Measurements from ENCODE around the gene CBR4.

Gene CBR4

GRCh38 chr4:169032883-169033645, 23.0 kb upstream of the CBR4 start:
- DNase-seq, result no peak

GRCh38 chr4:169032194-169032593, 22.1 kb upstream of the CBR4 start:
- no peak for DNase-seq

GRCh38 chr4:169031392-169031791, 21.3 kb upstream of the CBR4 start:
- DNase-seq, result no peak

- DNase-seq, result no peak
Measured at GRCh38 chr4:169030562-169030982, 20.5 kb upstream of the CBR4 start.

GRCh38 chr4:169029947-169030346, 19.9 kb upstream of the CBR4 start:
- no peak for DNase-seq

- no peak for DNase-seq
Measured at GRCh38 chr4:169027663-169028062, 17.6 kb upstream of the CBR4 start.

- no peak for DNase-seq
Measured at GRCh38 chr4:169025184-169025583, 15.1 kb upstream of the CBR4 start.

GRCh38 chr4:169024762-169025161, 14.7 kb upstream of the CBR4 start:
- no peak for DNase-seq

GRCh38 chr4:169018406-169018805, 8.4 kb upstream of the CBR4 start:
- no peak for DNase-seq

- no peak for DNase-seq
Measured at GRCh38 chr4:169017971-169018370, 7.9 kb upstream of the CBR4 start.

GRCh38 chr4:169015186-169015623, 5.2 kb upstream of the CBR4 start:
- no peak for DNase-seq

GRCh38 chr4:169014586-169014985, 4.5 kb upstream of the CBR4 start:
- DNase-seq, result no peak

GRCh38 chr4:169013396-169013795, 3.3 kb upstream of the CBR4 start:
- no peak for DNase-seq

- DNase-seq, result no peak
Measured at GRCh38 chr4:169012049-169012448, 2.0 kb upstream of the CBR4 start.

GRCh38 chr4:169009286-169010124, 550 bp downstream of the CBR4 start:
- DNase-seq, result peak; percentile 83

- no peak for DNase-seq
Measured at GRCh38 chr4:169005453-169006099, 4.5 kb downstream of the CBR4 start.

- DNase-seq, result no peak
Measured at GRCh38 chr4:169000315-169000714, 9.7 kb downstream of the CBR4 start.

- DNase-seq, result no peak
Measured at GRCh38 chr4:168999809-169000208, 10.2 kb downstream of the CBR4 start.

- DNase-seq, result no peak
Measured at GRCh38 chr4:168998596-168998995, 11.5 kb downstream of the CBR4 start.

GRCh38 chr4:168995537-168996295, 14.3 kb downstream of the CBR4 start:
- no peak for DNase-seq

- DNase-seq, result no peak
Measured at GRCh38 chr4:168994958-168995357, 15.1 kb downstream of the CBR4 start.

GRCh38 chr4:168993714-168994510, 16.1 kb downstream of the CBR4 start:
- no peak for DNase-seq

Measured in activated effector memory CD4-positive, alpha-beta T cell treated with anti-CD3 and anti-CD28 coated beads, Interleukin-2, amount 50 U/mL, for 16 hours (primary cell).